ENCODE measurements around the gene SNX10. TPM values are rescaled to one million over a fixed set of nuclear protein-coding genes. Genes with fewer than 3 reads are reported as not detected.

The SNX10 gene
- total RNA-seq, 3 donors from 2014 or later = 1.9 to 5.7 (median 4.7) TPM

DNA sequence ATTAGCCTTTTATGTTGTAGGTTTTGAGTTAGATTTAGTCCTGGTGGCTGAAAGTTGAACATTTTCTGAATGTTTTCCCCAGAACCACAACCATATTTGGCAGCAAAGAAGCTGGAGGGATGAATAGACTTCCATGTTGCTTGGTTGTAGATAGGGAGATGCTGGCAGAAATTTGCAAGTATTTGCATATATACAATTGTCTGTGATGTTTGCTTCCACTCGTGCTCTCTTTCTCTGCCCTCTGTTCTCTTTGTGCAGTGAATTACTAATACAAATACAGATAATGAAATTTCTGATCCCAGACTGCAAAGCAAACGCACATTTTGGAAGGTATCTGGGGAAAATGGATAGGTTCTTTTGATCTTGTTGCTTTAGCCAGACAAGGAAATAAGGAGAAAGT, 96.1 kb downstream of the SNX10 start:
- Histone ChIP-seq H3K9me3 (no peaks in the 10 kb centered on the region), H3K4me3 (no peak overlapping the region), H3K4me1 (ENCODE audit: low read depth) (no peaks in the 10 kb centered on the region), H3K36me3 (ENCODE audit: low read depth) (no peaks in the 10 kb centered on the region)
- intact Hi-C loops (cut with DNase I, micrococcal nuclease) = loop anchor here in 1 of 2 donors (10.0 kb wide), 1 partner anchor 117 kb away; no protein-coding TSS in a partner anchor
- DNase-seq (no peak), ATAC-seq (no peak)
- TF ChIP-seq, protein P1, sequence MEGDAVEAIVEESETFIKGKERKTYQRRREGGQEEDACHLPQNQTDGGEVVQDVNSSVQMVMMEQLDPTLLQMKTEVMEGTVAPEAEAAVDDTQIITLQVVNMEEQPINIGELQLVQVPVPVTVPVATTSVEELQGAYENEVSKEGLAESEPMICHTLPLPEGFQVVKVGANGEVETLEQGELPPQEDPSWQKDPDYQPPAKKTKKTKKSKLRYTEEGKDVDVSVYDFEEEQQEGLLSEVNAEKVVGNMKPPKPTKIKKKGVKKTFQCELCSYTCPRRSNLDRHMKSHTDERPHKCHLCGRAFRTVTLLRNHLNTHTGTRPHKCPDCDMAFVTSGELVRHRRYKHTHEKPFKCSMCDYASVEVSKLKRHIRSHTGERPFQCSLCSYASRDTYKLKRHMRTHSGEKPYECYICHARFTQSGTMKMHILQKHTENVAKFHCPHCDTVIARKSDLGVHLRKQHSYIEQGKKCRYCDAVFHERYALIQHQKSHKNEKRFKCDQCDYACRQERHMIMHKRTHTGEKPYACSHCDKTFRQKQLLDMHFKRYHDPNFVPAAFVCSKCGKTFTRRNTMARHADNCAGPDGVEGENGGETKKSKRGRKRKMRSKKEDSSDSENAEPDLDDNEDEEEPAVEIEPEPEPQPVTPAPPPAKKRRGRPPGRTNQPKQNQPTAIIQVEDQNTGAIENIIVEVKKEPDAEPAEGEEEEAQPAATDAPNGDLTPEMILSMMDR (IDR thresholded peaks at IDR 0.05) = no peak

DNA sequence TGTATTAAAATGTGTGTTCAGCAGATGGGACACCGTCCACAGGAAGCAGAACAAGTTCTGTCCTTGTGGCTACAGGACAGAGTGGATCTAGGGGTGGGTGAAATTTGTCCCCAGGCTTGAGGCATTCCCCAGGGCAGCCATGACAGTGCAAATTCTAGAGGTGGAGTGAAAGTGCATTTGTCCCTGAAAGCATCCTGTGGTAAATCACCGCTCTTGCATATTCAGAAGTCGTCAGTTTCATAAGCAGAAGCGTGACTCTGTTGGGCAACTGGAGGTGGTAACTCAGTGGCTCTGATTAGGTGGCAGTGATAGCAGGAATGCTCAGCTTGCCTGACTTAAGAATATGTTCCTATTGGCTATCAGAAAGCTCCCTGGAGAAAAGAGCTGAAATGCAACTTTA, 96.6 kb downstream of the SNX10 start:
- Histone ChIP-seq H3K4me1 (ENCODE audit: low read depth) (no peaks in the 10 kb centered on the region), H3K4me3 (no peak overlapping the region), H3K36me3 (ENCODE audit: low read depth) (no peaks in the 10 kb centered on the region), H3K9me3 (no peaks in the 10 kb centered on the region)
- DNase-seq (no peak), ATAC-seq (no peak)
- intact Hi-C loops (cut with DNase I, micrococcal nuclease) = loop anchor here in 1 of 2 donors (10.0 kb wide), 1 partner anchor 117 kb away; no protein-coding TSS in a partner anchor
- TF ChIP-seq, protein P1 (IDR thresholded peaks at IDR 0.05) = no peak

DNA sequence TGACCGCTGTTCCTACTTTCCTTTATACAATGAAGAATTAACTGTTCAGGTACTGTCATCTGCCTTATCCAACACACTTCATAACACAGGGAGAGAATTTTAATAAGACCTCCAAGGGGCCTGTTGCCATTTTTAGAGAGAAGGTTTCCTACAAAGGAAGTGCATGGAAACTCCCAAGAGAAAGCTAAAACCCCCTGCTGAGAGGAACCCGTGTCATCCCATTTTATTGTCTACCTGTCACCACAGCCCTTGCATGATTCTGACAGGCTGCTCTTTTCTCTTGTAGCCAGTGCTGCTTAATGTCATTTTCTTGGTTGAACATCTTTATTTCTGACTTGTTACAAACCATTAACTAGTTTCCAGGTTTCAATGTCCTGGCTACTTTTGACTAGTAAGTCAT, 98.4 kb downstream of the SNX10 start:
- ATAC-seq = no peak
- no peak for DNase-seq
- intact Hi-C loops (cut with DNase I, micrococcal nuclease) = no loop called here
- TF ChIP-seq, protein P1 (IDR thresholded peaks at IDR 0.05) = no peak
- Histone ChIP-seq H3K4me1 (ENCODE audit: low read depth) (no peaks in the 10 kb centered on the region), H3K36me3 (ENCODE audit: low read depth) (no peaks in the 10 kb centered on the region), H3K4me3 (no peak overlapping the region), H3K9me3 (no peaks in the 10 kb centered on the region)

DNA sequence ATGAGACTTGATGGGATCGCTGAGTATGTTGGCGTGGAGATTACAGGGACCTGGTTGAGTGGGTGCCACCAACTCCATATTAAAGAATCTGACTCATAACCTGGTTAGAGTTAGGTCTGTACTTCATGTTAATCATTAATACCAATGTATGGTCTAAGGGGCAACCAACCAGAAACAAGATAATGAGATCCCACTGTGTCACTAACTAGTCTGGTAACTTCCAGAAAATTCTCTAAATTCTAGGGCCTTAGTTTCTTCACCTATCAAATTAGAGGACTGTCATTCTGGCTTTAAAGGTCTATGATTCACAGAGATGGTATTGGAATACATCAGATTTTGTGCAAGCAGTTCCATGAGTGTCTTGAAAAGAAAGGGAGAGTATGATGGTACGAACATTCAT, 102.2 kb downstream of the SNX10 start:
- intact Hi-C loops (cut with DNase I, micrococcal nuclease) = no loop called here
- Histone ChIP-seq H3K4me1 (ENCODE audit: low read depth) (peaks cover 5% of the 10 kb centered on the region), H3K9me3 (no peaks in the 10 kb centered on the region), H3K4me3 (no peak overlapping the region), H3K36me3 (ENCODE audit: low read depth) (no peaks in the 10 kb centered on the region)
- no peak for ATAC-seq
- TF ChIP-seq, protein P1 (IDR thresholded peaks at IDR 0.05) = no peak
- DNase-seq = no peak

DNA sequence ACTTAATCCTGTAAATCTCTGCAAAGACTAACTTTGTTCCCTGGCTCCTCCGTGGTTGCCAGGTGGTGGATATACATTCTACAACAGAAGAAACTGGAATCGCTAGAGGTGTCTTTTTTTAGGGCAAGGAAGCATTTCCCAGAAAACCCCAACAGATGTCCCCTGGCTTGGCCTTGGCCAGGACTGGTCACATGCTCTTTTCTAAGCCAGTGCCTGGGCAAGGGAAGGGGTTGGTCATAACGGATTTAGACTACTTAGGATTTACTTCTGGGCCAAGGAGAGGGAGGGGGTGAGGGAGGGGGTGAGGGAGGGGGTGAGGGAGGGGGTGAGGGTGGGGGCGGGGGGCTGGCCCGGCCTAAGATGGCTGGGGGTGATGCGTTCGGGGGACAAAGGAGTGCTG, 105.7 kb downstream of the SNX10 start:
- intact Hi-C loops (cut with DNase I, micrococcal nuclease) = no loop called here
- peak in 1 of 3 donors; percentile 13 for DNase-seq

More for the DNA sequence above, 105.7 kb downstream of the SNX10 start:
- Histone ChIP-seq H3K4me1 (ENCODE audit: low read depth) (peaks cover 5% of the 10 kb centered on the region), H3K36me3 (ENCODE audit: low read depth) (no peaks in the 10 kb centered on the region), H3K9me3 (no peaks in the 10 kb centered on the region), H3K4me3 (no peak overlapping the region)
- TF ChIP-seq, protein P1 (IDR thresholded peaks at IDR 0.05) = no peak
- no peak for ATAC-seq
